Type B pancreatic cell (in vitro differentiated cells): ENCODE data around the gene FTL. TPM values are rescaled to one million over a fixed set of nuclear protein-coding genes. Genes with fewer than 3 reads are reported as not detected.

Experiments
- DNase-seq: peaks from one replicate; pipeline ENCODE4 v3.0.0; 2021; ENCODE audit warnings: mixed read lengths; ENCODE audit not compliant: unreplicated experiment; ENCODE audit errors: extremely low spot score
- H3K27ac Mint-ChIP-seq: 2 replicates; pipeline ENCODE4 v1.8.0; 2021; ENCODE audit warnings: mild to moderate bottlenecking, mixed read lengths
- H3K27me3 Mint-ChIP-seq: 2 replicates; pipeline ENCODE4 v1.8.0; 2021; ENCODE audit warnings: mixed read lengths
- H3K36me3 Mint-ChIP-seq: 2 replicates; pipeline ENCODE4 v1.8.0; 2021; ENCODE audit warnings: mixed read lengths
- H3K4me1 Mint-ChIP-seq: one replicate; pipeline ENCODE4 v1.8.0; 2021; ENCODE audit warnings: mixed read lengths; ENCODE audit not compliant: unreplicated experiment
- H3K4me3 Mint-ChIP-seq: 2 replicates; pipeline ENCODE4 v1.8.0; 2021; ENCODE audit warnings: mild to moderate bottlenecking, mixed read lengths
- H3K9me3 Mint-ChIP-seq: 2 replicates; pipeline ENCODE4 v1.8.0; 2021; ENCODE audit warnings: mixed read lengths
- total RNA-seq: library from RNA; stranded (reverse); gene quantifications from 2 replicates; pipeline ENCODE4 v1.2.1, GENCODE V29; 2021; ENCODE audit warnings: low replicate concordance
- TF ChIP-seq, protein P1 (sequence below): fragments of 200-600 bp; sonication (generic); conservative IDR thresholded peaks from 2 replicates; pipeline ENCODE4 v1.5.0; 2021; ENCODE audit warnings: antibody characterized with exemption, mild to moderate bottlenecking

Gene FTL
- total RNA-seq, 1 donor from 2014 or later = 1,657 TPM

DNA sequence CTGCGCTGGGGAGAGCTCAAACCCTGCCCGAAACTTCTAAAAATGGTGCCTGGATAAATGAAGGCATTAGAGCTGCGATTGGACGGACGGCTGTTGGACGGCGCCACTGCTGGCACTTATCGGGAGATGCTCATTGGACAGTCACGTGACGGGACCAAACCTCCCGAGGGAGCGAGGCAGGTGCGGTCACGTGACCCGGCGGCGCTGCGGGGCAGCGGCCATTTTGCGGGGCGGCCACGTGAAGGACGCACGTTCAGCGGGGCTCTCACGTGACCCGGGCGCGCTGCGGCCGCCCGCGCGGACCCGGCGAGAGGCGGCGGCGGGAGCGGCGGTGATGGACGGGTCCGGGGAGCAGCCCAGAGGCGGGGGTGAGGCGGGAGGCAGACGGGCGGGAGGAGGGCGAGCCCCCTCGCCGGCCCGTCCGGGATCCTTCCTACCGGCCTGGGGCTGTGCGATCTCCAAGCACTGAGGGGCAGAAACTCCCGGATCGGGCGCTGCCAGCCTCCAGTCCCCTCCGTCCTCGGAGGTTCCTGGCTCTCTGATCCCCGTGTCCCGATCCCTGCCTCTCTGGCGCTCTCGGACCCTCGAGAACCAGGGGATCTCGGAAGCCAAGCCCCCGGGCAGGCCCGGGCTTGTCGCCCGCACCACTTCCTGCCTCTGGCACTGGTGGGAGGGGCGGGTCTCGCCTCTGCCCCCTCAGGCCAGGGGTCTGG is 10.4 kb upstream of the FTL start, which contains the start of gene BAX:
Gene BAX (plus strand): TSS at position 281 of the 713 bp plus-strand sequence. CDS start 54 bp downstream, at position 335.
- DNase-seq = peak; percentile 100
- Mint-ChIP-seq H3K27me3 (no peaks in the 10 kb centered on the region), H3K4me3 (peak within 1 kb of the TSS; percentile 92), H3K27ac (peak within 1 kb of the TSS; percentile 93), H3K4me1 (peaks cover 16% of the 10 kb centered on the region), H3K36me3 (peaks cover 11% of the 10 kb centered on the region), H3K9me3 (no peaks in the 10 kb centered on the region)
- TF ChIP-seq, protein P1, sequence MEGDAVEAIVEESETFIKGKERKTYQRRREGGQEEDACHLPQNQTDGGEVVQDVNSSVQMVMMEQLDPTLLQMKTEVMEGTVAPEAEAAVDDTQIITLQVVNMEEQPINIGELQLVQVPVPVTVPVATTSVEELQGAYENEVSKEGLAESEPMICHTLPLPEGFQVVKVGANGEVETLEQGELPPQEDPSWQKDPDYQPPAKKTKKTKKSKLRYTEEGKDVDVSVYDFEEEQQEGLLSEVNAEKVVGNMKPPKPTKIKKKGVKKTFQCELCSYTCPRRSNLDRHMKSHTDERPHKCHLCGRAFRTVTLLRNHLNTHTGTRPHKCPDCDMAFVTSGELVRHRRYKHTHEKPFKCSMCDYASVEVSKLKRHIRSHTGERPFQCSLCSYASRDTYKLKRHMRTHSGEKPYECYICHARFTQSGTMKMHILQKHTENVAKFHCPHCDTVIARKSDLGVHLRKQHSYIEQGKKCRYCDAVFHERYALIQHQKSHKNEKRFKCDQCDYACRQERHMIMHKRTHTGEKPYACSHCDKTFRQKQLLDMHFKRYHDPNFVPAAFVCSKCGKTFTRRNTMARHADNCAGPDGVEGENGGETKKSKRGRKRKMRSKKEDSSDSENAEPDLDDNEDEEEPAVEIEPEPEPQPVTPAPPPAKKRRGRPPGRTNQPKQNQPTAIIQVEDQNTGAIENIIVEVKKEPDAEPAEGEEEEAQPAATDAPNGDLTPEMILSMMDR = peak; percentile 16

DNA sequence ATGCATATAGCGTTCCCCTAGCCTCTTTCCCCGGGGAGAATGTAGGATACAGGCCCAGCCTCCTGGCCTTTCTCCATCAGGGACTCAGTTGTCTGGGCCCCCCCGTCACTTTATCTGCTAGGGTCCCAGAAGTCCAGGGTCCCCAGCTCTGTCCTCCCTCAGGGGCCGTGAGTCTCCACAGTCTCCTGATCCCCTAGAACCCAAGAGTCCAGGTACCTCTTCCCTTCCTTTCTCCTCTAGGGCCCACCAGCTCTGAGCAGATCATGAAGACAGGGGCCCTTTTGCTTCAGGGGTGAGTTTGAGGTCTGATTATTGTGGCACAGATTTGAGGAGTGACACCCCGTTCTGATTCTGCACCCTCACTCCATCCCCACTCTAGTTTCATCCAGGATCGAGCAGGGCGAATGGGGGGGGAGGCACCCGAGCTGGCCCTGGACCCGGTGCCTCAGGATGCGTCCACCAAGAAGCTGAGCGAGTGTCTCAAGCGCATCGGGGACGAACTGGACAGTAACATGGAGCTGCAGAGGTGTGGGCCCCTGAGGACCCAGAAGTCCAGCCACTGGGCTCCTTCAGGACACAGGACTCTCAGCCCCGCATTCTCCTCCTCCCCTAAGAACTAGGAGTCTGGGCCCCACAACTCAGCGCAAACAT is 9.7 kb upstream of the FTL start:
- no peaks in the 10 kb centered on the region for H3K27me3 Mint-ChIP-seq
- peak overlapping the region; percentile 62 for H3K27ac Mint-ChIP-seq
- TF ChIP-seq, protein P1 = no peak

DNA sequence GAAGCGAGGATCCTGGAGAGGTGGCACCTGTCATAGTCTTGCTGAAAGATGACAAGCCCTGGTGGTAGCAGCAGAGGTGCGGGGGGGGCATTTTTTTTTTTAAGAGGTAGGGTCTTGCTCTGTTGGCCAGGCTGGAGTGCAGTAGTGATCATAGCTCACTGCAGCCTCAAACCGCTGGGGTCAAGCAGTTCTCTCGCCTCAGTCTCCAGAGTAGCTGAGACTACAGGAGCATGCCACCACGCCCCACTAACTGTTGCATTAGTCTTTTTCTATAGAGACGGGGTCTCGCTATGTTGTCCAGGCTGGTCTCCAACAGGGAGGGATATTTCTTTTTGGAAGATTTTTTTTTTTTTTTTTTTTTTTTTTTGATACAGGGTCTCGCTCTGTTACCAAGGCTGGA is 7.1 kb upstream of the FTL start:
- no peak overlapping the region for H3K27ac Mint-ChIP-seq
- peaks cover 17% of the 10 kb centered on the region for H3K36me3 Mint-ChIP-seq
- peak overlapping the region; percentile 49 for H3K4me3 Mint-ChIP-seq
- no peaks in the 10 kb centered on the region for H3K9me3 Mint-ChIP-seq
- H3K27me3 Mint-ChIP-seq = no peaks in the 10 kb centered on the region
- no peak for DNase-seq
- peaks cover 28% of the 10 kb centered on the region for H3K4me1 Mint-ChIP-seq
- TF ChIP-seq, protein P1 = no peak

More for the DNA sequence above, 9.7 kb upstream of the FTL start:
- no peak for DNase-seq
- H3K9me3 Mint-ChIP-seq = no peaks in the 10 kb centered on the region
- H3K4me3 Mint-ChIP-seq = peak overlapping the region; percentile 90
- peaks cover 16% of the 10 kb centered on the region for H3K4me1 Mint-ChIP-seq
- H3K36me3 Mint-ChIP-seq = peaks cover 11% of the 10 kb centered on the region

DNA sequence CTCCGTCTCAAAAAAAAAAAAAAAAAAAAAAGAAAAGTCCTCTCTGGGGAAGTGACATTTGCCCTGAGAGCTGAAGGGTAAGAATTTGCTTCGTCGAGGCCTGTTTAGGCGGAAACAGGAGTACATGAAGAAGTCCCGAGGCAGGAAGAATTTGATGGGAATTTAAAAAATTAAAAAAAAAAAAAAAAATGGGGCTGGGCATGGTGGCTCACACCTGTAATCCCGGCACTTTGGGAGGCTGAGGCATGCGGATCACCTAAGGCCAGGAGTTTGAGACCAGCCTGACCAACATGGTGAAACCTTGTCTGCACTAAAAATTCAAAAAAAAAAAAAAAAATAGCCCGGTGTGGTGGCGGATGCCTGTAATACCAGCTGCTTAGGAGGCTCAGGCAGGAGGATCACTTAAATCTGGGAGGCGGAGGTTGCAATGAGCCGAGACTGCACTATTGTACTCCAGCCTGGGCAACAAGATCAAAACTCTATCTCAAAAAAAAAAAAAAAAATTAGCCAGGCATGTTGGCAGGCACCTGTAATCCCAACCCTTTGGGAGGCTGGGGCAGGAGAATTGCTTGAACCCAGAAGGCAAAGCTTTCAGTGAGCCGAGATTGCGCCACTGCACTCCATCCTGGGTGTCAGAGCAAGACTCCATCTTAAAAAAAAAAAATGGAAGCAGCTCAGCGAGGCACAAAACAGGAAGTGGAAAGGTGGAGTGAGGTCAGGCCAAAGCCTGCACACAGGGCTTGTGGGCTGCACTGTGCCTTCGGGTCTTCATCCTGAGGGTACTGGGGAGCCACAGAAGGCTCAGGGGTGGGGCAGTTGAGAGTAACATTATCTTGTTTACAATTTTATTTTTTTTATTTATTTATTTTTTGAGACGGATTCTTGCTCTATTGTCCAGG is 5.5 kb upstream of the FTL start:
- no peak for DNase-seq
- Mint-ChIP-seq H3K4me1 (peaks cover 38% of the 10 kb centered on the region), H3K4me3 (no peak overlapping the region), H3K27ac (no peak overlapping the region), H3K9me3 (no peaks in the 10 kb centered on the region), H3K27me3 (no peaks in the 10 kb centered on the region), H3K36me3 (peaks cover 17% of the 10 kb centered on the region)
- TF ChIP-seq, protein P1 = no peak

DNA sequence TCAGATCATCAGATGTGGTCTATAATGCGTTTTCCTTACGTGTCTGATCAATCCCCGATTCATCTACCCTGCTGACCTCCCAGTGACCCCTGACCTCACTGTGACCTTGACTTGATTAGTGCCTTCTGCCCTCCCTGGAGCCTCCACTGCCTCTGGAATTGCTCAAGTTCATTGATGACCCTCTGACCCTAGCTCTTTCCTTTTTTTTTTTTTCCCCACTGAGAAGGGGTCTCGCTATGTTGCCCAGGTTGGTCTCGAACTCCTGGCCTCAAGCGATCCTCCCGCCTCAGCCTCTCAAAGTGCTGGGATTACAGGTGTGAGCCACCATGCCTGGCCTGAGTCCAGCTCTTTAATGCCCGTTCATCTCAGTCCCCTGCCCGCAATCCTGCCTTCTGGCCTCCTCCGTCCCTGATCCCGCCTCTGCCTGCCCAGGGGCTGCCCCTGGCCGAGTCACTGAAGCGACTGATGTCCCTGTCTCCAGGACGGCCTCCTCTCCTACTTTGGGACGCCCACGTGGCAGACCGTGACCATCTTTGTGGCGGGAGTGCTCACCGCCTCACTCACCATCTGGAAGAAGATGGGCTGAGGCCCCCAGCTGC is 4.0 kb upstream of the FTL start:
- no peak for DNase-seq
- H3K27ac Mint-ChIP-seq = peak overlapping the region; percentile 64
- H3K36me3 Mint-ChIP-seq = peaks cover 22% of the 10 kb centered on the region
- peak overlapping the region; percentile 36 for H3K4me3 Mint-ChIP-seq
- no peaks in the 10 kb centered on the region for H3K9me3 Mint-ChIP-seq
- peaks cover 3% of the 10 kb centered on the region for H3K27me3 Mint-ChIP-seq
- H3K4me1 Mint-ChIP-seq = peaks cover 34% of the 10 kb centered on the region
- TF ChIP-seq, protein P1 = no peak
